Ishikawa (cell line): ENCODE results near the gene NOD2.

Source experiments
- CEBPB ChIP-seq: IDR thresholded peaks from 2 replicates; pipeline ENCODE4 v1.6.1; 2012
- CREB1 ChIP-seq: IDR thresholded peaks from 2 replicates; pipeline ENCODE4 v1.6.1; 2012; ENCODE audit warnings: low read depth
- EGR1 ChIP-seq: IDR thresholded peaks from 2 replicates; pipeline ENCODE4 v1.6.1; 2012
- EP300 ChIP-seq: IDR thresholded peaks from 2 replicates; pipeline ENCODE4 v1.6.1; 2012; ENCODE audit warnings: borderline replicate concordance
- FOXM1 ChIP-seq: IDR thresholded peaks from 2 replicates; pipeline ENCODE4 v1.6.1; 2012; ENCODE audit warnings: low read depth, borderline replicate concordance
- MAX ChIP-seq: IDR thresholded peaks from 2 replicates; pipeline ENCODE4 v1.6.1; 2012
- NFIC ChIP-seq: IDR thresholded peaks from 2 replicates; pipeline ENCODE4 v1.6.1; 2012
- RAD21 ChIP-seq: IDR thresholded peaks from 2 replicates; pipeline ENCODE4 v1.6.1; 2012; ENCODE audit warnings: low read depth
- REST ChIP-seq: IDR thresholded peaks from 2 replicates; pipeline ENCODE4 v1.6.1; 2012; ENCODE audit warnings: low read depth, mild to moderate bottlenecking
- TAF1 ChIP-seq: IDR thresholded peaks from 2 replicates; pipeline ENCODE4 v1.6.1; 2012; ENCODE audit warnings: low read depth, mild to moderate bottlenecking
- TCF12 ChIP-seq: IDR thresholded peaks from 2 replicates; pipeline ENCODE4 v1.6.1; 2012; ENCODE audit warnings: low read depth
- TEAD4 ChIP-seq: IDR thresholded peaks from 2 replicates; pipeline ENCODE4 v1.6.1; 2012
- YY1 ChIP-seq: IDR thresholded peaks from 2 replicates; pipeline ENCODE4 v1.6.1; 2012; ENCODE audit warnings: low read depth
- ZBTB7A ChIP-seq: IDR thresholded peaks from 2 replicates; pipeline ENCODE4 v1.6.1; 2012; ENCODE audit warnings: low read depth
- TF ChIP-seq, protein P1 (sequence below): IDR thresholded peaks from 2 replicates; pipeline ENCODE4 v1.6.1; 2012

NOD2 gene

GRCh38 chr16:50705436-50706110, 12.2 kb downstream of the NOD2 start:
- TF ChIP-seq YY1 (no peak), RAD21 (no peak), CEBPB (no peak), ZBTB7A (no peak), FOXM1 (no peak), EGR1 (no peak), MAX (no peak), CREB1 (no peak), TAF1 (no peak), EP300 (no peak), TCF12 (no peak), TEAD4 (no peak), NFIC (no peak), REST (no peak)
- TF ChIP-seq, protein P1, sequence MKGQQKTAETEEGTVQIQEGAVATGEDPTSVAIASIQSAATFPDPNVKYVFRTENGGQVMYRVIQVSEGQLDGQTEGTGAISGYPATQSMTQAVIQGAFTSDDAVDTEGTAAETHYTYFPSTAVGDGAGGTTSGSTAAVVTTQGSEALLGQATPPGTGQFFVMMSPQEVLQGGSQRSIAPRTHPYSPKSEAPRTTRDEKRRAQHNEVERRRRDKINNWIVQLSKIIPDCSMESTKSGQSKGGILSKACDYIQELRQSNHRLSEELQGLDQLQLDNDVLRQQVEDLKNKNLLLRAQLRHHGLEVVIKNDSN: no peak

GRCh38 chr16:50706250-50706649, 12.8 kb downstream of the NOD2 start:
- TF ChIP-seq EP300 (no peak), CEBPB (no peak), TAF1 (no peak), TEAD4 (no peak), FOXM1 (no peak), YY1 (no peak), REST (no peak), ZBTB7A (no peak), RAD21 (no peak), EGR1 (no peak), TCF12 (no peak), MAX (no peak), NFIC (no peak), CREB1 (no peak)
- TF ChIP-seq, protein P1: no peak

DNA sequence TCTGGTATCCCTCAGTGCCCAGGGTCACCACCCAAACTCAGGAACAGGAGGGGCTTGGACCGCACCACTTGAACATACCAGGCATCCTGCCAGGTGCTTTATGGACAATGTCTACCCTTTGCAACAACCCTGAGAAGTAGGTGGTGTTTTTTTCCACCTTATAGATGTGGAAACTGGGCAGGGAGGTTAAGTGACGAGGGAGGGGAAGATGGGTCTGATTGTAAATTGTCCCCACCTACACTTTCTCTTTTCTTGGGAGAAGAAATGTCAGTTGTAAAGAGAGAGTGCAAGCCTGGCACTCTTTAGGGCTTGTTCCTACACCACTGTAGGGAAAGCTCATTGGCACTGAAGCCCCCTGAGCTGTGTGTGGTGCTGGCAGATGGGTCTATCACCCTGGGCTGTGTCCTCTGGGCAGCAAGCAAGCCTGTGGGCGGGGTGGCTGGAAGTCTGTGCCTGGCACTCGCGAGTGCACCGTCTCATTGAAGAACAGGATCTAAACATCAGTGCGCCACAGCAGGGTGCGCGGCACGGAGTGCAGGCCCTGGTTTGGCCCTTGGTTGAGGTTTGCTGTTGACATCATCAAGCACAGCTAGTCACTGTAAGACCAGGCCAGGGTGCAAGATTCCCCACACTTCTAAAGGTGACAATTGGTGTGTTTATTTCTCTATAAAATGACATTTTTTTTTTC, 15.1 kb downstream of the NOD2 start:
- TF ChIP-seq TEAD4 (no peak), RAD21 (no peak), EGR1 (no peak), REST (no peak), MAX (no peak), YY1 (no peak), TAF1 (no peak), NFIC (no peak), EP300 (no peak), CREB1 (no peak), TCF12 (no peak)
- TF ChIP-seq, protein P1: no peak
